Endometrial microvascular endothelial cells (primary cell): Measurements from ENCODE around the gene FSTL4. TPM values are rescaled to one million over a fixed set of nuclear protein-coding genes. Genes with fewer than 3 reads are reported as not detected.
"Not testable (repeated sequence)": the region's sequence is repeated elsewhere in the genome, so short reads cannot be mapped to it uniquely, and the experiment has no call there.

ENCODE experiments used
- in situ Hi-C: cut with HindIII; loops from 2 replicates; pipeline ENCODE4 v1.10.0; 2017; ENCODE audit warnings: low sequenced_read_pairs, low pct_unique_long_range_greater_than_20kb; ENCODE audit errors: inconsistent ontology term
- total RNA-seq: library from RNA; depleted of rRNA; stranded (reverse); fragments of >200 nt; gene quantifications from one replicate; pipeline ENCODE4 v1.2.3, GENCODE V29; 2015; ENCODE audit errors: inconsistent ontology term

The FSTL4 gene
- total RNA-seq, 1 donor from 2014 or later, result not detected

DNA sequence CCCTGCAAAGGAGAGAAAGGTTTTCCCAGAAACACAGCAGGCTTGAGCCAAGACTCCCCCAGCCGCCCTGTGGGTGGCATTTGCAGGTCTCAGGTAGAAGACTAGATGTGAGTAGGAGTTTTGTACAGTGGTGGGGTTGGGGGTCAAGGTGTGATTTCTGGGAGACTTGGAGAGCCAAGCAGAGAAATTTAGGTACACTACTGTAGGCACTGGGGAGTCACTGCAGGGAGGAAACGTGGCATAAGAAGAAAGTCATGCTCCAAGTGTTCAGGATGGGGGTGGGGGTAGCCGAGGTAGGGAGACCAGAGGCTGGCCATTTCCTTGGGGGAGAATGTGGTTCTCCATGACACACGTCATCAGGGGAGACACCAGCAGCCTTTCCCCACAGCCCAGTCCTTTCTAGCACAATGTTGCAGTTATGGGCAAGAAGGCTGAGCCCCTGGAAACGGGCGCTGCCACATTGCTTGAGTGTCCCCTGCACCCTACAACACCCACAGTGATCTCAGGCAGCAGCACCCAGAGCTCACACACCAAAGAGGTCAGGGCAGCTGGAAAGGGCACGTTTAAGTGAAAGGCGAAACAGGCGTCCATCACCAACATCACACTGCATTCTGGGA is 210.5 kb downstream of the FSTL4 start:
- in situ Hi-C loops, result no loop called here

DNA sequence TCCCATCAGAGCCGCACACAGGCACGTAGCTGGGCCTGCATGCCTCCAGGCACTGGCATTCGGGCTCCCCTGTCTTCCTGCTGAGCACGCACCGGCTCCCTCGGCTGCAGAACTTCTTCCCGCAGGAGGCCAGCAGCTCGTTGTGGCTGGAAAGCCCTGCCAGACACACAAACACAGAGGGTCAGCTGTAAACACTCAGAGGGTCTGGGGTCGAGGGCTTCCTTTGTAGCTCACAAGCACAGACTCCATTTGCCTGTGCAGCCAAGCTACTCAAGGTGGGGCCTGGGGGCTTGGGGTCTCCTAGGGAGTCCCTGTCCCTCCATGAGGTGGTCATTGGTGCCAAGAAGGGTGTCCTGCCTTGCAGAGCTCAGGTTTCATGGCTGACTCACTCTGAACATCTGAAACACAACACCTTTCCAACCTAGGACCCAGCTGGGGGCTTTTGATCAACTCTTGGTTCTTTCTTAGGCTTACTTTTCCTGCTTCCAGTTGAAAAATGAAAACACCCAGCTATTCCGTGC is 211.4 kb downstream of the FSTL4 start:
- in situ Hi-C loops, result no loop called here

DNA sequence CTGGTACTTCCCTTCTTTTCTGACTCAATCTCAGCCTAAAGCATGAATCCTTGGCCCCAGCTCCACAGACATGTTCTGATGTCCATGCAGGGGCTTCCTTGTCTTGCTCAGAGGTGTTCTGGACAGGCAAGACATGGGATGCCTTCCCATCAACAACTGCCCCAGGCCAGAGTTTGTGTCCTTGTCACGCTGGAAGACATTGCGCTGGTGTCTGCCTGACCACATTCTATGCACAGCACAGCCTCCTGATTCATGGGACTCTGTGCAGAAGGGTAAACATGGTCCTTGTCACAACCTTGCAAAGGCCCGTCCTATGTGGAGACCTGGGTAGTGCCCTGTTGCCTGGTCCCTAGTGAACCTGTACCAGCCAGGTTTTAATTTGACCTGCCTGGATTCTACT is 212.2 kb downstream of the FSTL4 start:
- in situ Hi-C loops, result no loop called here

DNA sequence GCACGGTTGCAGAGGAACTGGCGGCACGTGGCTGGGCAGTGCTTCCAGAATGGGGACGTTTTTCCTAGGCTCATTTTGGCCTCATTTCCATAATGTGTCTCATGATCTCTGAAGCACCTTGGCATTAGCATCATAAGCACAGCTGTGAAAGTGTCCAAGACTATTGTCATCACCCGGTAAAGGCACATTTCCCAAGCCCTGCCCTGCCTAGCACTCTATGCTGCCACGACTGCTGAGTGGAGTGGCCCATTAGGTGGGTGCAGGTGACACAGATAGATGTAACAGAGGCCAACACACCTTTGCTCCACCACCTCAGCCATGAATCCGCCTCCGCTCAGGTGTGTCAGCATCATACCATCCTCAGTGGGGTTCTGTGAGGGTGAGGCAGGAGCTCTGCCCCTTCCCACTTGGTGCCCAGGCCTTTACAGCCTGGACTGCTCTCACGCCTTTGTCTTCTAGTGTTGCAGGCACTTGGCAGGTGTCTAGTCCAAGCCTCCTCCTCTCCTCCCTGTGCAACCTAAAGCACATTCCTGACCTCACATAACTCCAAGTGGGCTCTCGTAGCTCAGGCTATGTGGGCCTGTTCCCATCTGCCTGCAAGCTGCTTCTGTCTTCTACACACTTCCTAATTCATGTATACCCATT is 213.0 kb downstream of the FSTL4 start:
- in situ Hi-C loops, result no loop called here

DNA sequence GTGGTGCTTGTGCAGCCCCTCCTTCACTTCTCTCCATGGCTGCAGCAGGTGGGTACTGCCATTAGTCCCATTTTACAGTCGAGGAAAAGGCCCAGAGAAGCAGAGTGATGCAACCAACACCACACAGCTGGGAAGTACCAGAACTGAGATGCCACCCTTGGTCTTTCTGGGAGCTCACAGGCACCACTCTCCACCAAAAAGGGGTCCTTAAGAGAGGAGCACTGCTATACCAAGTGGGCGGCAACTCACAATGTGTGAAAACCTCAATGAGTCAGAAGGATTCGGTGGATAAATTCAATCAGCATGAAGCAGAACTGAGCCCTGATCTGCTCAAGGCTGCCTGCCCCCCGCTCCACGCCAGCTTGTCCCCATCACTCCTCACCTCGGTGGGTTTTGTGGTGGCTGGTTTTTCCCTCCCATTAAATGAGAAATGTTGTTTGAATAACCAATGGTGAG is 213.7 kb downstream of the FSTL4 start:
- in situ Hi-C loops, result no loop called here

DNA sequence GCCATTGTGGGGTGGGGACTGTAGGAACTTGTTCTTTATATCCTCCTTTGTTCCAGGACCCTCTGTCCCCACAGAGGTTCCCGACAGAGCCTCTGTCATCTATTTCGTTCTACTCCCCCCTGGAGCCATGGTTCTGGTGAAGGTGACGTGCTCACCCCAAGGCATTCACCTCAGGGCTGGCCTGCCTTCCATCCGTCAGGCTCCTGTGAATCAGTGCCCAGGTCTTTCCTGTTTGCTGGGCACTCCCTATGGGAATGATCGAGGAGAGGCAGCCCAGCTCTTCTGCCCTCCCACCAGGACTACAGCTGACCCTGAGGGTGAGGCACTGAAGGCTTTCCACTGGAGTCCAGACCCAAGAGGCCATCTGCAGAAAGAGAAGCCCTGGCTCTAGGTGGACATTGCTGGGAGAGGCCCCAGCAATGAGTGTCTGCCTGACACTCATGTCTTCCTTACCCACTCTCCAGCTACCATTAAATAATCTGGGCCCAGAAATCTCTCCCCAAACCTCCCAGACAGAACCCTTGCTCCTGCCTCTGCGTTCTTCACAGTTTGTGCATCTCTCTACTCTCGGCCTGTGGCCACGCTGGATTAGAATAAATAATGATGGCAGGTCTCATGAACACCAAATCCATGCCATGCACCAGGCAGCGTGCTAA is 214.2 kb downstream of the FSTL4 start:
- in situ Hi-C loops, result no loop called here

DNA sequence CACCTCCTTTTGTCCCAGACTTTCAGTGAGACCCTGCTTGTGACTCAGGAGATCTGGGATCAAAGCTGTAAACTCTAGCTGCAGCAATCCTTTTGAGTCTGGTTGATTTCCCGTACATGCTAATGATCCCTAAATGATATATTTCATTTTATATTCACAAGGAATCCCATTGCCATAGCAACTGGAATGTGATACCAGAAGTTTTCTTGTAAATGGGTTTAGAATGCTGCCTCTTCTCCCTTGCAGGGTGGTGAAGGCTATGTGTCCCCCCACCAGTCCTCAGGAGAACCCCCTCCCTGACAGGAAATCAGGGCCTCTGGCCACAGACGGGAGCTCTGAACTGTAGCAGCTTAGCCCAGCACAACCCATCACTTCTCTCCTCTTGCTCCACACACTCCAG is 215.0 kb downstream of the FSTL4 start:
- in situ Hi-C loops, result no loop called here

DNA sequence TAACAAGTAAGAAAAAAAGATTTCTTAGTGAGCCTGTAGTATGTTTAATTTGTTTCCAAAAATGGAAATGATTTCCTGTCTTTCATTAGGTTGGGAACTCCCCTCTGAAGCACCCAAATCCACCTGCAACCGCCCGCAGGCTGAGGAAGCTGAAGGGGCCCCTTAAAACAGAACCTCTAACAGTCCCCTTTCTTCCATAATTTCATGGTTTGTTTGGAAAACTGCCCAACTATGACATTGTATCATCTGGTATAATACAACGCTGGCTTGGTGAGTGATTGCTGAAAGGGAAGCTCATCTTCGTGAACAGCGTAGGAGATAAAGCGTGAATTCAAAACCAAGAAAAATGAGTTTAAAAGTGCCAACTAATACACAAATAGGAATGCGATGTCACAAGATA is 215.5 kb downstream of the FSTL4 start:
- in situ Hi-C loops, result no loop called here

DNA sequence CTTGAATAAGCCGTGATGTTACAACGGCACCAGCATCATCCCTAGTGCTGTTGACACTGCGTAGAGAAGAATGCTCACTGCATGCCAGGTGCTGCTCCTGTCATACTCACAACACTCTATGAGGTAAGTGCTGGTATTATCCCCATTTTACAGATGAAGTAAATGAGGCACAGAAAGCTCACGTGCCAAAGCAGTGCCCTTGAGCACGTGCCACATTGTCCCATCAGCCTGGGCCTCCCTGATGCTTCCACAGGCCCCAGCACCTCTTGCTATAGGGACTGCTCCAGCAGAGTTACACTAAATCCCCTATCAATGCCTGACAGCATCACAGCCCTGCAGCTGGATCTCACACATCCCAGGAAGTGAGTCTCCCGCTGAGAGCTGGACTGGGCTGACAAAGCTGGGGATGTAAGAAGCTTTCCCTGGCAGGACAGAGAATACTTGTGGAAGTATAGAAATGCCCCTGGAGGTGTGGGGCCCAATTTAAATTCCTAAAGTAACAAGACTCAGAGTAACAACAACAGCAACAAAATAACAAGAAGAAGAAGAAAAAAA is 216.1 kb downstream of the FSTL4 start:
- in situ Hi-C loops, result no loop called here

DNA sequence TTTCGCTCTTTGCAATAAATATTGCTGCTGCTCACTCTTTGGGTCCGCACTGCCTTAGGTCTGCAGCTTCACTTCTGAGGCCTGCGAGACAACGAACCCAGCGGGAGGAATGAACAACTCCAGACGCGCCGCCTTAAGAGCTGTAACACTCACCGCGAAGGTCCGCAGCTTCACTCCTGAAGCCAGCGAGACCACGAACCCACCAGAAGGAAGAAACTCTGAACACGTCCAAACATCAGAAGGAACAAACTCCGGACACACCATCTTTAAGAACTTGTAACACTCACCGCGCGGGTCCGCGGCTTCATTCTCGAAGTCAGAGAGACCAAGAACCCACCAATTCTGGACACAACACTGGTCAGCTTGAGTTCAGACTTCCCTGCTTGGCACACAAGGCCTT is 217.1 kb downstream of the FSTL4 start:
- in situ Hi-C loops, result not testable (repeated sequence)

DNA sequence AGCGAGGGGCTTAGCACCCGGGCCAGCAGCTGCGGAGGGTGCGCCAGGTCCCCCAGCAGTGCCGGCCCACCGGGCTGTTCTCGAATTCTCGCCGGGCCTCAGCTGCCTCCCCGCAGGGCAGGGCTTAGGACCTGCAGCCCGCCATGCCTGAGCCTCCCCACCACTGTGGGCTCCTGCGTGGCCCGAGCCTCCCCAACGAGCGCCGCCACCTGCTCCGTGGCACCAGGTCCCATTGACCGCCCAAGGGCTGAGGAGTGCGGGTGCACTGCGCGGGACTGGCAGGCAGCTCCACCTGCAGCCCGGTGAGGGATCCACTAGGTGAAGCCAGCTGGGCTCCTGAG is 217.9 kb downstream of the FSTL4 start:
- in situ Hi-C loops, result not testable (repeated sequence)

DNA sequence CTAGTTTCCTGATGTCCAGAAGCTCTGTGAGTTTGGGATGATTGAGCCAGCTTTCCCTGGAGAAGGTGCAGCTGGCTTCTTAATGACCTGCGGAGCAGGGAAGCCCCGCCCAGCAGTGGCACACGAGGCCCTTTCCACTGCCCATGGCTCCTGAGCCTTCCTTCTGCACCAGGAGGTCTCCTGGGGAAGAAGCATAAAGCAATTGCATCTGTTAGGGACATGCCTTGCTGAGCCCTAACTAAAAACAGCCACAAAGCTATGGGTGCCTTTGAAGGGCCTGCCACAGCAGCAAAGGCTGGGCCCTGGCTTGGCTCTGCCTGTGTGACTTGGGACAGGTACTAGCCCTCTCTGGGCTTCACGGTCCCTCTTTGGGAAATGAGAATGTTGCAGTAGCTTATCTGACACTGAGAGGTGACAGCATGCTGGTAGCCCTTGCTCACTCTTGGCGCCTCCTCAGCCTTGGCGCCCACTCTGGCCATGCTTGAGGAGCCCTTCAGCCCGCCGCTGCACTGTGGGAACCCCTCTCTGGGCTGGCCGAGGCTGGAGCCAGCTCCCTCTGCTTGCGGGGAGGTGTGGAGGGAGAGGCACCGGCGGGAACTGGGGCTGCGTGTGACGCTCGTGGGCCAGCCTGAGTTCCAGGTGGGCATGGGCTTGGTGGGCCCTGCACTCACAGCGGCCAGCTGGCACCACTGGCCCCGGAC is 218.4 kb downstream of the FSTL4 start:
- in situ Hi-C loops, result no loop called here

DNA sequence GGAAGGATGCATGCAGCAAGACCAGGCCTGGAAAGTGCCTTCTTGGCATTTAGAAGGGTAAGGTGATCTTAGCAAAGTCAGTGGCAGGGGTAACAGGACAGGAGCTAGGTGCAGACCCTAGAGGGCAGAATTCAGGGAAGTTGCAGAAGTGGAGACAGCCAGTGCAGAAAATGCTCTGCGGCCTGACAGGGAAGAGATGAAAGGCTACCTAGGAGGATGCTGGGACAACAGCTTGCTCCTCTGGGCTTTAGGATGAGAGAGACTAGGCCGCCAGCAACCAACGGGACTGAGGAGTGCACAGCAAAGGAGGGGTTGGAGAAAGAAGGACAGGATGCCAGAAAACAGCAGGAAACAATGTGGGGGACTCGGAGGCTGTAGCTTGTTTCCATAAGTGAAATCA is 219.9 kb downstream of the FSTL4 start:
- in situ Hi-C loops, result no loop called here

DNA sequence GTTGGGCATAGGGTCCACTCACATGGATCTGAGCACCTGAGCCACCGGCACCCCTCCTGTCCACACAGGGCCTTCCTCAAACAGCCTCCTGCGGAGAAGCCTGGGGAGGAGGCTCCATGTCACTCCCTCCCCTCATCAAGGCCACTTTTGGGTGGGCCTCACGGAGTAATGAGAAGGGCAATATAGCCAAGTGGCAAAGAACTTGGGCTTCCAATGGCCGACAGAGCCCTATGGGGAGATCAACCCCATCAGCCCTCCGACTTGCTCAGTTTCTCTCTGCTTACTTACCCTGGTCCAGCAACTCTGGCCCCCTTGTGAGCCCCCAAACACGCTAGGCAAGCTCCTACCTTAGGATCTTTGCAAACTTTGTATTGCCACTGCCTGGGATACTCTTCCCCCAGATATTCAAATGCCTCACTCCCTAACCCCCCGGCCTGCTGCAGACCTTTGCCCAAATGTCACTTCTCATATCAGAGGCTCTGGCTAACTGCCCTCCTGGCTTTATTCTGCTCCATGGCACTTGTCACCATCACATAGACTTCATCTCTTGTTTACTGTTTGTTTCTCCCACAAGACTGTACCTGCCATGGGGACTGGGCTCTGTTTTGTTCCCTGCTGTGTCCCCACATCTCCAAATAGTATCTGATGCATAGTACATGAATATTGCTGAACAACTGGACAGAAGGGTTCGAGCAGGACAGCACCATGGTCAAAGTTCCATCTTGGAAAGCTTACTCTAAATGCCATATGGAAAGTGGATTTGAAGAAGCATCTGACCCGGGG is 220.8 kb downstream of the FSTL4 start:
- in situ Hi-C loops, result no loop called here

DNA sequence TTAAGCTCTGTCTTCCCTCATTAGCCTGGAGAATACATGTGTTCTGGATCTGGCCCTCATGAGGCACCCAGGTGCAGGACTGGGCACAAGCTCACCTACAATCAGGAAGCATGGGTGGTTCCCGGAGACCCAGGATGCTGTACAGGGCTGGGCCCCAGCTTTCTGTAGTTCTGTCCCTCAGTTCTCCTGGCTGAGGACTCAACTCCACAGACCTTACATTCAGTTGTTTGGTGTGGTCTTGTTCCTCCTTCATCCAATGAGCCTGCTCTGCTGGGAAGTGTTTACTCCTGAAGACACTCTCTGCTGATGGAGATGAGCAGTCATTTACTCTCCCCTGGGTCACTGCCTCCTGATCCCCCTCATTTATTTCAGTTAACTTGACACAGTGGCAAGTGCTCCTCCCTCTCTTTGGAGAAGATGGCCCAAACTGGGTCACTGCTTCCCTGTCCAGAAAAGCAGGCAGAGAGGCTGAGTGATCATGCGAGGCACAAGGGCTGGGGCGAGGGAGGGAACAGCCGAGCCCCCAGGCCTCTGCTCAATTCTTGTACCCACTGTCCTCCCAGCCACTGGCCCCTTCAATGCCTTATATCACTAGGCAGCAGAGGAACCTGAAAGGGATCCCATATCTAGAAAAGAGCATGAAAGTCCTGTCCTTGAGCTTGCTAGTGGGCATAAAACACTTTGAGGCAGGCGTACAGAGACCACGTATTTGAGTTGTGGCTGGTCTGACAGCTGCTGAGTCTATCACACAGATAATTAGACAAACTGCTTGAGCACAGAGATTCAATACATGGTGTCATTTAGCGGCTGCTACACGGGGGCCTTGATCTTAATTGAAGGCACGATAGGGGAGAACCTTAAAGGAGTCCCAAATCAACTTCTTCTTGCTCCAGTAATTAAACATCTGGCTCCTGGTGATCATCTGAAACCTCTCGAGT is 221.7 kb downstream of the FSTL4 start:
- in situ Hi-C loops, result no loop called here

DNA sequence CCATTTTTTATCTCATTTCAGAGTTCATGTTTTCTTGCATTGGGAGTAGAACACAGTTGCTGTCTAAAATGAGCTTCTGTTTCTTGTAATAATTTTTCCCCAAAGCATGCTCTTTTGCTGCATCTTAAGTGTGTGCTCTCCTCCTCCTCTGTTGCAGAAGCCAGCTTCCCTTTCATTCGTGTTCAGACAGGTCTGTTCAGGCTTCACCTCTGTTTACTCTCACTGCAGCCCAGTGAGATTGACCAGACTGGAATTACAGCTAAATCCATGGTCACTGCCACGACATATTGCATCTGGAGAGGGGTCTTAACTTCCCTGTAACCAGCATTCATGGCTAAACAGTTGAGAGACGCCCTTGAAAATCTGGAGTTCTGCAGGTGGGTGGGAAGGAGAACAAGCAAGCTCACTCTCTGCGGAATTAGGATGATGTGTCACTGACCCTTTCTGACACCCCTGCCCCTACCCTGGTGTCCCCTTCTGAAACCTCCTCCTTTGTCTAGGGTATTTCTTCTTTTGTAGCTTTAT is 223.2 kb downstream of the FSTL4 start:
- in situ Hi-C loops, result no loop called here

DNA sequence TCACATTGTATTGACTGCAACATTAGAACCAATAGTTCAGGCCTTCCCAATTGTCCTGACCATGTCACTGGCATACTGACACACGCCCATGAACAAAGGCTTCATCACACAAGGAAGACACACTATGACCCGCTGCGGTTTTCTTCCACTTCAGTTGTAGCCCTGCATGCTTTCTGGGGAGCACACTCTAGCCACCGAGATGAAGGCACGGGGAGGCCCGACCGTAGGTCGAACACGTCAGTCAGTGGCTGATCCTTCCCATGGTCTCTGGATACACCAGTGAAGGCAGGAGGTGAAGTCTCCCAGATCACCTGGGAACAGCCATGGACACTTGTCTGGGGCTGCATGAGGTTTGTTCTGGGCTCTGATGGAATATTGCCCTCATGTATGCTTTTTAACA is 224.7 kb downstream of the FSTL4 start:
- in situ Hi-C loops, result no loop called here
